HCT116 (cell line): Measurements from ENCODE around the gene CSTF2T.

Source experiments
- CEBPB ChIP-seq: IDR thresholded peaks from 2 replicates; pipeline ENCODE4 v1.6.1; 2012; ENCODE audit warnings: low read depth
- EGR1 ChIP-seq: IDR thresholded peaks from 2 replicates; pipeline ENCODE4 v1.6.1; 2012; ENCODE audit warnings: low read depth
- EZH2 ChIP-seq: fragments of 200-600 bp; sonication (generic); IDR thresholded peaks from 2 replicates; pipeline ENCODE4 v1.6.1; 2017; ENCODE audit warnings: antibody characterized with exemption, mixed run types
- POLR2A ChIP-seq: IDR thresholded peaks from 2 replicates; pipeline ENCODE4 v1.7.0; 2011; ENCODE audit warnings: borderline replicate concordance; ENCODE audit not compliant: insufficient read depth, insufficient read length; ENCODE audit errors: extremely low read depth
- RAD21 ChIP-seq: IDR thresholded peaks from 2 replicates; pipeline ENCODE4 v1.6.1; 2012; ENCODE audit warnings: low read depth, mild to moderate bottlenecking
- SP1 ChIP-seq: IDR thresholded peaks from 2 replicates; pipeline ENCODE4 v1.6.1; 2012; ENCODE audit warnings: low read depth
- SRF ChIP-seq: IDR thresholded peaks from 2 replicates; pipeline ENCODE4 v1.6.1; 2012; ENCODE audit warnings: low read depth
- ZBTB33 ChIP-seq: IDR thresholded peaks from 2 replicates; pipeline ENCODE4 v1.6.1; 2011; ENCODE audit warnings: mild to moderate bottlenecking, low read length, moderate library complexity; ENCODE audit not compliant: insufficient replicate concordance; ENCODE audit errors: extremely low read depth
- ZFX ChIP-seq: fragments of 450-650 bp; IDR thresholded peaks from 2 replicates; pipeline ENCODE4 v1.6.1; 2017
- TF ChIP-seq, protein P1 (sequence below), 3 experiments: fragments of 200-600 bp in 1 of 3; sonication (generic) in 1 of 3; IDR thresholded peaks in 2 of 3; conservative IDR thresholded peaks in 1 of 3; 2 replicates each; pipeline ENCODE4 v1.5.1; 2012 to 2017; ENCODE audit warnings: low read depth in 2 of 3, low read length in 2 of 3, antibody characterized with exemption in 1 of 3, borderline replicate concordance in 1 of 3, control low read depth in 1 of 3, mild to moderate bottlenecking in 1 of 3, mixed read lengths in 1 of 3, mixed run types in 1 of 3, moderate library complexity in 1 of 3; ENCODE audit not compliant: insufficient read depth in 1 of 3

DNA sequence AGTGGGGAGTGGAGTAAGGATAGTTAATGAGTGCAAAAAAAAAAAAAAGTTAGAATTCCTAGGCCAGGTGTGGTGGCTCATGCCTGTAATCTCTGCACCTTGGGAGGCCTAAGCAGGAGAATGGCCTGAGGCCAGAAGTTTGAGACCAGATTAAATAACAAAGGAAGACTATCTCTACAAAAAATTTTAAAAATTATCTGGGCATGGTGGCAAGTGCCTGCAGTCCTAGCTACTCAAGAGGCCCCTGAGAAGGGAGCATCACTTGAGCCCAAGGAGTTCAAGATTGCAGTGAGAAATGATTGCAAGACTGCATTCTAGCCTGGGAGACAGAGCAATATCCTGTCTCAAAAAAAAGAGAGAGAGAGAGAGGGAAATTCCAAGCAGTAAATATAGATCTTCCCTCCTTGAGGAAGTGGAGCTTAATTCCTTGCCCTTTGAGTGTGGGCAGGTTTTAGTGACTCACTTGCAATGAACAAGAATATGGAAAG, 19.5 kb upstream of the CSTF2T start:
- TF ChIP-seq RAD21 = no peak
- TF ChIP-seq, protein P1, sequence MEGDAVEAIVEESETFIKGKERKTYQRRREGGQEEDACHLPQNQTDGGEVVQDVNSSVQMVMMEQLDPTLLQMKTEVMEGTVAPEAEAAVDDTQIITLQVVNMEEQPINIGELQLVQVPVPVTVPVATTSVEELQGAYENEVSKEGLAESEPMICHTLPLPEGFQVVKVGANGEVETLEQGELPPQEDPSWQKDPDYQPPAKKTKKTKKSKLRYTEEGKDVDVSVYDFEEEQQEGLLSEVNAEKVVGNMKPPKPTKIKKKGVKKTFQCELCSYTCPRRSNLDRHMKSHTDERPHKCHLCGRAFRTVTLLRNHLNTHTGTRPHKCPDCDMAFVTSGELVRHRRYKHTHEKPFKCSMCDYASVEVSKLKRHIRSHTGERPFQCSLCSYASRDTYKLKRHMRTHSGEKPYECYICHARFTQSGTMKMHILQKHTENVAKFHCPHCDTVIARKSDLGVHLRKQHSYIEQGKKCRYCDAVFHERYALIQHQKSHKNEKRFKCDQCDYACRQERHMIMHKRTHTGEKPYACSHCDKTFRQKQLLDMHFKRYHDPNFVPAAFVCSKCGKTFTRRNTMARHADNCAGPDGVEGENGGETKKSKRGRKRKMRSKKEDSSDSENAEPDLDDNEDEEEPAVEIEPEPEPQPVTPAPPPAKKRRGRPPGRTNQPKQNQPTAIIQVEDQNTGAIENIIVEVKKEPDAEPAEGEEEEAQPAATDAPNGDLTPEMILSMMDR (IDR thresholded peaks at IDR 0.05 in 2 of 3, conservative IDR thresholded peaks at IDR 0.05 in 1 of 3; ENCODE audit: borderline replicate concordance in 1 of 3, insufficient read depth in 1 of 3, low read depth in 2 of 3, low read length in 2 of 3) = no peak
- TF ChIP-seq CEBPB = no peak
- TF ChIP-seq SRF = no peak
- TF ChIP-seq EZH2 = no peak
- TF ChIP-seq ZBTB33 = no peak
- TF ChIP-seq POLR2A = no peak
- no peak for TF ChIP-seq SP1
- no peak for TF ChIP-seq EGR1
- TF ChIP-seq ZFX = no peak
